ENCODE data around the gene NXPE3. TPM values are rescaled to one million over a fixed set of nuclear protein-coding genes. Genes with fewer than 3 reads are reported as not detected.

The NXPE3 gene
- total and polyA plus RNA-seq, 4 donors = 4.5 to 14.2 (median 8.0) TPM

DNA sequence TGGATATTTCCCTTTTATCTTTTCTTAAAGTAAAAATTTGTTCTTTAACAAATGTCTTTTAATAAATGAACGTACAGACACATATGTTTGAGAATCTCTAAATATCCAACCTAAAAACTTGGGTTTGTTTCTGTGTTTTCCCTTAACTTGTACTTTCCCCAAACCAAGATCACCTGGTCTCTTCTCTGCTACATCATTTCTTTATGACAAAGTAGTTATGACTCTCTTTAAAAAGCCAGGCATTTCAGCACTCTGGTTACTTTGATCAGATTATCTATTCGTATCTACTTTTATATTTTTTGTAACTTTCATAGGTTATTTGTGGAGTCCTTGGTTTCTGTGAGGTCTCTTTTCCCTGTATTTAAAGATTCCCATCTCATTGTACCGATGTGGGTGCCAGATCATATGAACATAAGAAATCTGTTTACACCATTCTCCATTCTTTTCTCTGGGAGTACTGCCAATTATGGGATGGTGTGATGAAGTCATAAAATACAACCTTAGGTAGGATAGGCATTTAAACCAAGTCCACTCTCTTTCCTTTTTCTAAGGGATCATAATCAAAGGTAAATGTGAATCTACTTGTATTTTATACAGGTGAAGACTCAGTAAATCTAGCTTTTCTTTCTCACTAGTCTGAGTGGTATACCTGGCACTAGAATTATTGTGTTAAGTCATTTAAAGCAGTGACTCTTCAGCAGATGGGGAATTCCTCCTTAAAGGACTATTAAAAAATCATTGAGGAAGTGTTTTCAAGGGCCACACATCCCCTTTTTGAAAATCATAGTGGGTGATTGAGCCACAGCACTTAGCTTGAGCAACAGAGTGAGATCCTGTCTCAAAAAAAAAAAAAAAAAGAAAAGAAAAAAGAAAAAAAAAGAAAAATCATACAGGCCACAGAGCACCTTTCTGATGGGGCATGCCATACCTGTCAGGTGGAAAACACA, 57.9 kb downstream of the NXPE3 start:
- Histone ChIP-seq H3K36me3 (ENCODE audit: control insufficient read depth in 4 of 4, insufficient read depth in 4 of 4, low read length in 4 of 4) (peaks cover 0 to 3% (median 0%) of the 10 kb centered on the region in 4 donors), H3K4me3 (no peak overlapping the region), H3K27ac (ENCODE audit: low read depth in 1 of 2, low read length in 1 of 2) (no peak overlapping the region), H3K9me3 (ENCODE audit: control insufficient read depth in 4 of 4, insufficient read depth in 3 of 4, low read length in 3 of 4) (no peaks in the 10 kb centered on the region), H3K27me3 (ENCODE audit: control insufficient read depth in 3 of 3, insufficient read depth in 3 of 3, low read length in 2 of 3) (no peaks in the 10 kb centered on the region), H3K4me1 (ENCODE audit: control insufficient read depth in 5 of 5, insufficient read depth in 5 of 5, low read length in 5 of 5) (peaks cover 0 to 2% (median 0%) of the 10 kb centered on the region in 5 donors), H3K9ac (ENCODE audit: insufficient read depth in 1 of 2, low read length in 2 of 2) (no peak overlapping the region)
- TF ChIP-seq, protein P1, sequence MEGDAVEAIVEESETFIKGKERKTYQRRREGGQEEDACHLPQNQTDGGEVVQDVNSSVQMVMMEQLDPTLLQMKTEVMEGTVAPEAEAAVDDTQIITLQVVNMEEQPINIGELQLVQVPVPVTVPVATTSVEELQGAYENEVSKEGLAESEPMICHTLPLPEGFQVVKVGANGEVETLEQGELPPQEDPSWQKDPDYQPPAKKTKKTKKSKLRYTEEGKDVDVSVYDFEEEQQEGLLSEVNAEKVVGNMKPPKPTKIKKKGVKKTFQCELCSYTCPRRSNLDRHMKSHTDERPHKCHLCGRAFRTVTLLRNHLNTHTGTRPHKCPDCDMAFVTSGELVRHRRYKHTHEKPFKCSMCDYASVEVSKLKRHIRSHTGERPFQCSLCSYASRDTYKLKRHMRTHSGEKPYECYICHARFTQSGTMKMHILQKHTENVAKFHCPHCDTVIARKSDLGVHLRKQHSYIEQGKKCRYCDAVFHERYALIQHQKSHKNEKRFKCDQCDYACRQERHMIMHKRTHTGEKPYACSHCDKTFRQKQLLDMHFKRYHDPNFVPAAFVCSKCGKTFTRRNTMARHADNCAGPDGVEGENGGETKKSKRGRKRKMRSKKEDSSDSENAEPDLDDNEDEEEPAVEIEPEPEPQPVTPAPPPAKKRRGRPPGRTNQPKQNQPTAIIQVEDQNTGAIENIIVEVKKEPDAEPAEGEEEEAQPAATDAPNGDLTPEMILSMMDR (IDR thresholded peaks at IDR 0.05; ENCODE audit: control extremely low read depth, extremely low read depth) = no peak
- 64 to 81% methylated on average over 3 of the region's 3 CpGs for WGBS, 2 donors
- ATAC-seq (ENCODE audit: insufficient read depth, low FRiP score) (peak; percentile 60), DNase-seq (peak in 2 of 3 donors; percentile 63 to 64)

GRCh38 chr3:101838691-101839090, 59.7 kb downstream of the NXPE3 start:
- TF ChIP-seq, protein P1 (IDR thresholded peaks at IDR 0.05; ENCODE audit: control extremely low read depth, extremely low read depth) = no peak
- H3K9ac ChIP-seq (ENCODE audit: insufficient read depth in 1 of 2, low read length in 2 of 2) = no peak overlapping the region
- H3K9me3 ChIP-seq (ENCODE audit: control insufficient read depth in 4 of 4, insufficient read depth in 3 of 4, low read length in 3 of 4) = no peaks in the 10 kb centered on the region
- no peak overlapping the region for H3K27ac ChIP-seq (ENCODE audit: low read depth in 1 of 2, low read length in 1 of 2)
- H3K4me1 ChIP-seq (ENCODE audit: control insufficient read depth in 5 of 5, insufficient read depth in 5 of 5, low read length in 5 of 5) = no peaks in the 10 kb centered on the region
- no peaks in the 10 kb centered on the region for H3K27me3 ChIP-seq (ENCODE audit: control insufficient read depth in 3 of 3, insufficient read depth in 3 of 3, low read length in 2 of 3)
- no peaks in the 10 kb centered on the region for H3K36me3 ChIP-seq (ENCODE audit: control insufficient read depth in 4 of 4, insufficient read depth in 4 of 4, low read length in 4 of 4)
- ATAC-seq (ENCODE audit: insufficient read depth, low FRiP score) (no peak), DNase-seq (peak in 2 of 3 donors; percentile 81 to 82)
- no peak overlapping the region for H3K4me3 ChIP-seq
- 94% methylated on average over 2 of the region's 2 CpGs for WGBS, 2 donors

DNA sequence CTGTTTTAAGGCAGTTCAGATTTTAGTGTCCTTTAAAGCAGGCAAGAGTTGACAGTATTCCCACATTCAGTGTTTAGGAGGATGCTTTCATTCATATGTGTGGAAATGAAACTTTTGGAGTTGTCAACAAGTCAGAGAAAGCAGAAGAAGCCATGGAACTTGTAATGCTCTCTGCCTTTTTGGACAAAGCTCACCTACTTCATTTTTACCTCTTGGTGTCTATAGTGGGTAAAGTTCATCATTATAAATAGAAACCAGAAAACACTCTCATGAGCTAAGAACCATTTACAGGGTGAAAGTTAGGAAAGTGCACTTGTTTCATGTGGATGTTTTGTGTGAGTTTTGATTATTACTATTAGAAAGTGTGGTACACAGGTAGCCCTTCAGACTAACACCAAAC, 61.1 kb downstream of the NXPE3 start:
- no peak overlapping the region for H3K27ac ChIP-seq (ENCODE audit: low read depth in 1 of 2, low read length in 1 of 2)
- no peaks in the 10 kb centered on the region for H3K4me1 ChIP-seq (ENCODE audit: control insufficient read depth in 5 of 5, insufficient read depth in 5 of 5, low read length in 5 of 5)
- H3K4me3 ChIP-seq = no peak overlapping the region
- TF ChIP-seq, protein P1 (IDR thresholded peaks at IDR 0.05; ENCODE audit: control extremely low read depth, extremely low read depth) = no peak
- DNase-seq (no peak), ATAC-seq (ENCODE audit: insufficient read depth, low FRiP score) (no peak)
- H3K9me3 ChIP-seq (ENCODE audit: control insufficient read depth in 4 of 4, insufficient read depth in 3 of 4, low read length in 3 of 4) = no peaks in the 10 kb centered on the region
- H3K27me3 ChIP-seq (ENCODE audit: control insufficient read depth in 3 of 3, insufficient read depth in 3 of 3, low read length in 2 of 3) = no peaks in the 10 kb centered on the region
- H3K36me3 ChIP-seq (ENCODE audit: control insufficient read depth in 4 of 4, insufficient read depth in 4 of 4, low read length in 4 of 4) = no peaks in the 10 kb centered on the region
- no peak overlapping the region for H3K9ac ChIP-seq (ENCODE audit: insufficient read depth in 1 of 2, low read length in 2 of 2)
